ENCODE results near the gene HDAC9. TPM values are rescaled to one million over a fixed set of nuclear protein-coding genes. Genes with fewer than 3 reads are reported as not detected.

Gene HDAC9
- total RNA-seq, 1 donor from 2014 or later, result 28.6 TPM

DNA sequence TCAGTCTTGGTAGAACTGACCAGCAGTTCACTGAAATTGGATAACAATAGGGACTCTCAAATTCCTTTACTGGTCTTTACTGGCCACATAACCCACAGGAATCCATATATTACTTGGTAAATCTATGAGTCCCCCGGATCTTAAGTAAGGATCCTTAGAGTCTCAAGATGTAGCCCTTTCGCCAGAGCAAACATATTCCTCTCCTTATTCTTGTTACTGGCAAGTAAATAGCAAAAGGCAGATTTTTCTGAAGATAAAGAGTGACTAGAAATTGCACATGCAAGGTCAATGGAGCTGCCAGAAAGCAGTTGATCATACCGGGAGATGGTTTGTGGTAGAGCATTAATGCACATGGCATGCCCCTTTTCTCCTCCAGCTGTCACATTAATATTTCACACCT lies 283.0 kb downstream of the HDAC9 start:
- no peak for DNase-seq (ENCODE audit: low spot score)
- H3F3A ChIP-seq (ENCODE audit: low read depth), result no peaks in the 10 kb centered on the region
- no peak overlapping the region for H2AFZ ChIP-seq (replicated peaks)
- no peak overlapping the region for H3K4me2 ChIP-seq
- H3K36me3 ChIP-seq, result no peaks in the 10 kb centered on the region
- TF ChIP-seq EZH2 (IDR thresholded peaks at IDR 0.05), result no peak
- TF ChIP-seq CTCF (IDR thresholded peaks at IDR 0.05), result no peak
- no peak for TF ChIP-seq EZH2phosphoT487 (IDR thresholded peaks at IDR 0.05)
- no peak overlapping the region for H3K4me3 ChIP-seq
- no peak overlapping the region for H3K9ac ChIP-seq
- H3K27me3 ChIP-seq, result no peaks in the 10 kb centered on the region
- H3K4me3 Mint-ChIP-seq, result no peak overlapping the region
- H3K9me3 ChIP-seq (ENCODE audit: low read depth), result no peaks in the 10 kb centered on the region
- H3K36me3 Mint-ChIP-seq, result no peaks in the 10 kb centered on the region
- no peak overlapping the region for H3K27ac Mint-ChIP-seq
- H3K9me3 Mint-ChIP-seq, result no peaks in the 10 kb centered on the region
- H3K27me3 Mint-ChIP-seq (ENCODE audit: insufficient read depth, low read depth), result no peaks in the 10 kb centered on the region
- H4K20me1 ChIP-seq (ENCODE audit: low read depth), result no peaks in the 10 kb centered on the region
- no peaks in the 10 kb centered on the region for H3K79me2 ChIP-seq (ENCODE audit: low read depth)
- H3K4me1 ChIP-seq, result no peaks in the 10 kb centered on the region
- peaks cover 4% of the 10 kb centered on the region for H3K4me1 Mint-ChIP-seq
- H3K27ac ChIP-seq, result no peak overlapping the region

DNA sequence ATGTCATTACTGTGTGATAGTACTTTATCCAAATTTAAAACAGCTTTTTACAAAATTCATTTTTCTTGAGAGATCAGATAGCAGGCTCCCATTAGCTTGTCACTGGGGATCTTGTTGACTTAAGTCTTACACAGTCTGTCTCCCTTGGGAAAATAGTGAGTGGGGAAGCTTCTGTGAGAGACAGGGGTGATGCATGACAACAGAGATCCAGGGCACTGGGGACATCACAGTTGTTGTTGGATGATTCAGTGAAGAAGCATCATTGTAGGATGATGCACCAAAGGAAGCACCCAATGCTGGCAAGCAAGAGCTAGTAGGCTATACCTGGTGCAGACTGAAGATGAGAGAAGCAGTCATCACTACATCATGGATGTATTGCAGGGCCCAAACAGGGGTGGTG lies 284.7 kb downstream of the HDAC9 start:
- Histone ChIP-seq H3K4me2 (no peak overlapping the region), H3K9ac (no peak overlapping the region), H2AFZ (replicated peaks) (no peak overlapping the region), H3K27ac (no peak overlapping the region), H3F3A (ENCODE audit: low read depth) (no peaks in the 10 kb centered on the region), H3K4me3 (no peak overlapping the region), H3K27me3 (no peaks in the 10 kb centered on the region), H4K20me1 (ENCODE audit: low read depth) (no peaks in the 10 kb centered on the region), H3K36me3 (no peaks in the 10 kb centered on the region), H3K4me1 (no peaks in the 10 kb centered on the region), H3K79me2 (ENCODE audit: low read depth) (no peaks in the 10 kb centered on the region), H3K9me3 (ENCODE audit: low read depth) (no peaks in the 10 kb centered on the region)
- H3K9me3 Mint-ChIP-seq, result no peaks in the 10 kb centered on the region
- H3K4me1 Mint-ChIP-seq, result peaks cover 4% of the 10 kb centered on the region
- no peak overlapping the region for H3K27ac Mint-ChIP-seq
- no peak overlapping the region for H3K4me3 Mint-ChIP-seq
- no peak for TF ChIP-seq EZH2 (IDR thresholded peaks at IDR 0.05)
- no peak for TF ChIP-seq EZH2phosphoT487 (IDR thresholded peaks at IDR 0.05)
- no peak for TF ChIP-seq CTCF (IDR thresholded peaks at IDR 0.05)
- no peak for DNase-seq (ENCODE audit: low spot score)
- no peaks in the 10 kb centered on the region for H3K27me3 Mint-ChIP-seq (ENCODE audit: insufficient read depth, low read depth)
- no peaks in the 10 kb centered on the region for H3K36me3 Mint-ChIP-seq

DNA sequence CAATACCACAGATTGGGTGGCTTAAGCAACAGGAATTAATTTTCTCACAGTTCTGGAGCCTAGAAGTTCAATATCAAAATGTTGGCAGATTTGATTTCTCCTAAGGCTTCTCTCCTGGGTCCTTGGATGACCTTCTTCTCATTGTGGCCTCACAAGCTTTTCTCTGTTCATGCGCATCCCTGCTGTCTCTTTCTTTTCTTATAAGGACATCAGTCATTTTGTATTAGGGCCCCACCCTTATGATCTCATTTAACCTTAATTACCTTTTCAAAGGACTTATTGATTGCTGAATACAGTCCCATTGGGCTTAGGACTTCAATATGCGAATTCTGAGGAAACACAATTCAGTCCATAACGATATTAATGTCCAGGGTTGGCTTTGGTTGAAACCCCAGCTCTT lies 285.4 kb downstream of the HDAC9 start:
- Histone ChIP-seq H3K36me3 (no peaks in the 10 kb centered on the region), H3K9ac (no peak overlapping the region), H3K79me2 (ENCODE audit: low read depth) (no peaks in the 10 kb centered on the region), H3K4me1 (no peaks in the 10 kb centered on the region), H3K4me2 (no peak overlapping the region), H3K4me3 (no peak overlapping the region), H4K20me1 (ENCODE audit: low read depth) (no peaks in the 10 kb centered on the region), H2AFZ (replicated peaks) (no peak overlapping the region), H3K27ac (no peak overlapping the region), H3K27me3 (no peaks in the 10 kb centered on the region), H3K9me3 (ENCODE audit: low read depth) (no peaks in the 10 kb centered on the region), H3F3A (ENCODE audit: low read depth) (no peaks in the 10 kb centered on the region)
- Mint-ChIP-seq H3K27ac (no peak overlapping the region), H3K4me1 (peaks cover 4% of the 10 kb centered on the region), H3K9me3 (no peaks in the 10 kb centered on the region), H3K36me3 (no peaks in the 10 kb centered on the region), H3K27me3 (ENCODE audit: insufficient read depth, low read depth) (no peaks in the 10 kb centered on the region), H3K4me3 (no peak overlapping the region)
- TF ChIP-seq CTCF (IDR thresholded peaks at IDR 0.05) (no peak), EZH2phosphoT487 (IDR thresholded peaks at IDR 0.05) (no peak), EZH2 (IDR thresholded peaks at IDR 0.05) (no peak)
- no peak for DNase-seq (ENCODE audit: low spot score)
